Hippocampal formation (tissue), 2 donors: ENCODE results near the gene NTRK1.

Experiments used
- DNase-seq, 2 donors: peaks; one replicate each; lab custom pipeline; 2025; lab: John Stamatoyannopoulos, UW

NTRK1 gene

DNA sequence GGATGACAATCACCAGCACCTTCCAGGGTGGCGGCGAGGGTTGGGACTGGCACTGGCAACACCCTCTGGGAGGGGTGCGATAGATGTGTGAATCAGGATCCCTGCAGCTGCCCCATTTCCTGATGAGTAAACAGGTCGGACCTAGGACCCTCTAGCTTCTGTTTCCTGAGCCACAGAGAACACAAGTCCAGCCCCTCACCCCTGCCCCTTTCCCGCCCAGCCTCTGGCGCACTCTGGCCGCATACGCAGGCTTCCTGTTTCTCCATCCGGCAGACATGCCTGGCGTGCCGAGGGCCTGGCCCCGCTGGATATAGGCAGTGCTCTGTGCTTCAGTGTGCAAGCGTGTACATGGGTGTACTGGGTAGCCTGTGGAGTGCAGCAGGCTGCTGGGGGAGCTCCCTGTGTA is 37.5 kb downstream of the NTRK1 start:
- DNase-seq = no peak

DNA sequence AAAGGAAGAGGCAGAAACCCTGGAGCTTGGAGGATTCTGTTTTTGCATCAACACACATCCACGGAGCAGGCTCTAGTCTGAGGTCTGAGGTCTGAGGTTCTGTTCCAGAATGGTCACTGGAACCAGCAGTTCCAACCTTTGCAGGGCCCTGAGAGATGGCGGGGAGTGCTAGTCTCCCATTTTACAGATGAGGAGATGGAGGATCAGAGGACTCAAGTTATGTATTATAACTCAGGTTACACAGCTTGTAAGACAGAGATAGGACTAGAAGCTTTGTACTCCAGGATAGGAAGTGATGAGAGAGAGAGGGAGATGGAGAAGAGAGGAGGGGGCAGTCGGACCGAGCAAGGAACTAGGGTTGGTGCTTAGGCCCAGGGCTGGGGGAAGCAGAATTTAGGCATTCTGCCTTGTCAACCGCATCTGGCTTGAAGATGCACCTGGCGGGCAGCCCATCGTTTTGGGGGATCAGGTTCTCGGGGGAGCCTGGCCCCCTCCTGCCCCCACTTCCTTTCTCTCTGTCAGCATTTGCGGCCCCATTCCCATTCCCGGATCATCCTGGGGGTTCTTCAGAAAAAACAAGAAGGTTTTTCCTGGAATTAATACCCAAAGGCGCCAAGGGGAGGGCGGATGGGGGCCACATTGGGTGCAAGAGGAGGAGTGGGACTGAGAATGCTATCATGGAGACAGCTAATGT is 38.5 kb downstream of the NTRK1 start:
- DNase-seq = no peak

DNA sequence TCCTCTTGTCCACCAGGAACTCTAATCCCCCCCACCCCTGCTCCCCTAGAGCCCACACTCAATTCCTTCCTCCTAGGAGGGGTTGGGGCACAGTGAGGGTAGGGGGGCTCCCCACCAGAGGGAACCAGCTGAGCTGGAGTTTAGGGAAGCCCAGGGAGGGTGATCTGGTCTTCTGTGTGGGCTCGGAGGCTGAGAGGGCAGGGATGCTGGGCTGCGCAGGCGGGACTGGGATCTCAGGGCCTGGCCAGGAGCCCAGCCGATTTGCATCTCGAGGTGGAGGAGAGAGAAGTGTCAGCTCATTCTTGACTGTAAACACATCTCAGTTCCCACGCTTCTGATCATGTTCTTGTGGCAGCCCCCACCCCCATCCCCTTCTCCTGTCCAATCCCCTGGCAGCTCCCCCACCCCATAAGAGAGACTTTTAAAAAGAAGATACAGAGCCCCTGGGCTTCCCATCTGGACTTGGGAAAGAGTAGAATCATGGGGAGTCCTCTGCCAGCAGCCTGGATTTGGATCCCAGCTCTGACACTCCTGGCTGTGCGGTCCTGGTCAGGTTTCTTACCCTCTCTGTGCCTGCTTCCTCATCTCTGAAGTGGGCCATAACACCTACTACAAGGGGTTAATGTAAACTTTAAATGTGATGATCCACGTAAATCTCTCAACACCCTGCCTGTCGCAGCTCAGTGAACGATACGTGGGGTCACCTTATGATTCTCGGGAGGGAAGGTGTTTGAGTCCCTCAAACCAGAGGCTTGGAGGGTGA is 39.5 kb downstream of the NTRK1 start:
- DNase-seq = no peak

DNA sequence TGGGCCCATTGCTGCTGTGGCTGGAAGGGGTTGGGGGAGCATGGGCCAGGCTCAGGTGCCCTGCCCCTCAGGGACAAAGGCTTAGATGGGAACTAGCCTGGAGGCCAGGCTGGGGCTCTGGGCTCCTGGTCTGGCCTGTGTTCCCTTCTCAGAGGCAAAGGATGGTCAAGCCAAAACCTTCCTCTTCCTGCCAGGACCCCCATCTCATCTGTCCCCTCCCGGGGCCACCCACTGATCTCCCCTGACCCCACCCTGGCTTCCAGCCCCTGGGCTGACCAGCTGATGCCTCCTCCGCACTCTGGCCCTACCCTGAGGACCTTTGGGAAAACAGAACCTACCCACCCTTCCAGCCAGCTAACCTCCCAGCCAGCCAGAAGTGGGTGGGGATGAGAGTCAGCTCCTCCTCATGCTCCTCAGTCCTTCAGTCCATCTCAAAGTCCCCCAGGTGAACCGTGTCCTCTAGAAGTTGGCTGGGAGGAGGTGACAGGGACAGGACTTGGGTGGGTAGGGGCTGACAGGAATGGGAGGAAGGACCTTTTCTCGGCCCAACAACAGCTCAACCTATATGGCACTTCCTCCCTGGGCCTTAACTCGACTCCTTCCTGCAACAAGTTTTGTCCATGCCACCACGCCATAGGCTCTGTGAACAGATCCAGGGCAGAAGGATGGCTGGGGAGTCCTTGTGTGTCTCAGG is 40.4 kb downstream of the NTRK1 start:
- no peak for DNase-seq

DNA sequence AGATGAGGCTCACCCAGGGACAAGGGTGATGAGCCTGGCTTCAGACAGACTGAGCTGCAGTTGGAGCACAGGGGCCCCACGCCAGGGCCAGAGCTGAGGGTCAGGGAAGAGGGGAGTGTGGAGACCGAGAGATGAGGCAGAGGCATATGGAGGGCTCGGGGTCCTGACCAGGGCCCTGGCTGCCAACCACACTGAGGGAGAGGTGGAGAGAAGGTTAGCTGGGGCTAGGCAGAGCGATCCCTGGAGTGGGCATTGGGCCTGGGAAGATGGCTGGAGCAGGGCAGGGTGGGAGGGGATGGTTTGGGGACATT is 40.9 kb downstream of the NTRK1 start:
- DNase-seq = no peak

DNA sequence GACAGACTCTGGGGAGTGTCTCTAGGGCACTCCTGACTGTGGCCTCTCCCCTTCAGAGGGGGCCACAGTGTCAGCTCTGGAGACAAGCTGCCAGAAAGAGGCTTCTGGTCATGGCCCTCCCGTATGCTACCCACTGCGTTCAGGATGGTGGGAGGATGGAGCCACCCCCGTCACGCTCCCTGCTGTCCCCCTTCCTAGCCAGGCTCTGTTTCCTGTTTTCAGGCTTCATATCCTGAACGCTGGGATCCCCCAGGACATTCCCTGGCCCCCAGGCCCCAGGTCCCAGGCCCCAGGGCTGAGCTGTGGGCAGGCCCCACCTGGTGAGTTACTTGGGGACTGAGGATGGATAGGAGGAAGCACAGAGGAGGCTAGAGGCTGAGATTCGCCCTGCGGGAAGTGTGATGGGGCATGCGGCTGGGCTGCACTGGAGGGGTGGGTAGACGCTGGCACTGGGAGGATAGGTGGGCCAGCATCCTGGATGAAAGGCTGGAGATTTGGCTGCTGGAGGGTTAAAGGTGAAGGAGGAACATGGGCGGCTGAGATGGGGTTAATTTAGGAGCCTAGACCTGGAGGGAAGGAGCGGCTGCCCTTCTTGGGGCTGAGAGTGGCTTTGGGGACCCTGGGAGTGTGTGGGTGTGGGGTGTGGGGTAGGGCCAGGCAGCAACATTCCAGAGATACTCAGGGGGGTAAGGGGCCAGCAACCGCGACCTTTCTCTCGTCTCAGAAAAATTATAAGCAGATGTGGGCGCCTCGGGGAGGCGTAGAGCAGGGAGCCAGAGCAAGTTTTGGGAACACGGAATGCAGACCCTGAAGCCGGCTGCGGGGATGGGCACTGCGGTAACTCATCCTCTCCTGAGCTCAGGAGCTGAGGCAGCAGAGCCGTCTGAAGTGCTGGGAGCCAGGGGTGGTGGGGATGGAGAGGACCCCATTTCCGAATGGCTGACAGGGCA is 41.6 kb downstream of the NTRK1 start:
- DNase-seq = no peak

DNA sequence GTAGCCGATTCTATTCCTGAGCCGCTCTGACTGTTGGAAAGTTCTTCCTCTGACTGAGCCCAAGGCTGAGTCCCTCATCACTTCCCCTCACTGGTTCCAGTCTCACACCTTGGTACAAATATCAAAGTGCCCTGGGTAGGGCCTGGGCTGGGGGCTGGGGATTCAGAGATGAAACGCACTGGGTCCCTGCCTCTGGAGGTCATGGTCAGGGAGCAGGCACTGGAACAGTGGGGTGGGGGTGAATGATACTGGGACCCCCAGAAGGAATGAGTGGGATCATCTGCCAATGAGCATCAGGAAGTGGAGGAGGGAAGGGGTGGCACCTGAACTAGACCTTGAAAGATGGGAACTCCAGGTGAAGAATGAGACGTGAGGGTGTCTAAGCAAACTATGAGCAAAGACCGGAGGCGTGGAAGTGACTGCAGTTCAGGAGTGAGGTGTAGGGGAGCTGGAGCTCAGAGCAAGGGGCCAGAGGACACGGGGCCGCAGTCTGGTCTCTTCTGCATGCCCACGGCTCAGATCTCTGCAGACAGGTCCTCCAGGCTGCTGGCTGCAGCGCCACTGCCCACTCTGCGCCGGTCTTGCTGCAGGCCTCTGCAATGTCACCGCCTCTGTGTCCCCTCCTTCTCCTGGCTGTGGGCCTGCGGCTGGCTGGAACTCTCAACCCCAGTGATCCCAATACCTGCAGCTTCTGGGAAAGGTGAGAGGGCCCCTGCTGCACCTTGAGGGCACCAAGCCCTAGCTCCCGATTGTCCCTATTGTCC is 42.8 kb downstream of the NTRK1 start:
- DNase-seq = no peak

DNA sequence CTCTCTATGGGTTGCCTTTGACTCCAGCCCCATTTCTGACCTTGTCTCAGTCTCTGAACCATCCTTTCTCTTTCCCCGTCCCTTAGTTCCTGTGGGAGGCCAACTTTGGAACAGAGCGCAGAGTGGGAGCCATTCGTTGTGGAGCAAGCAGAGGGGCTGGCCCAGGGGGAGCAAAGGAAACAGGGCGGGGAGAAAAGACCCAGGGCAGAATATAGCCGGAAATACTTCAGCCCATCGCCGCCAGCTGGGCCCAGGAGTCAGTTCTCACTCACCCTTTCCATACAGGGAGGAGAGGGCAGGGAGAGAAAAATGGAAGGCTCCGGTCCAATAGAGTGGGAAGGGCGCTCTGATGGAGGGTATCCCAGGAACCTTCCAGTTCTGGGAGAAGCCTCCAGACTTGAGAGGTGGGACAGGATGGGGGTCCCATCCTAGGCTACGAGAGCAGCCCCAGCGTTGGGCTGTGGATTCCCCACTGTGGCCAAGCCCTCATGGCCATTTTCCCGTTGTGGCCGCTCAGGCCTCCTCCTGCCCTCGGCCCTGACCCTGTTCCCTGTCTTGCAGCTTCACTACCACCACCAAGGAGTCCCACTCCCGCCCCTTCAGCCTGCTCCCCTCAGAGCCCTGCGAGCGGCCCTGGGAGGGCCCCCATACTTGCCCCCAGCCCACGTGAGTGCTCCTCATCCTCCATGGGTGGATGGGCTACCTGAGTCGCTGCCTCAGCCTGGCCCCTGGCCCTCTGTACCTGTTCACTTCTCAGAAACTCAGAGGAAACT is 43.7 kb downstream of the NTRK1 start:
- no peak for DNase-seq

DNA sequence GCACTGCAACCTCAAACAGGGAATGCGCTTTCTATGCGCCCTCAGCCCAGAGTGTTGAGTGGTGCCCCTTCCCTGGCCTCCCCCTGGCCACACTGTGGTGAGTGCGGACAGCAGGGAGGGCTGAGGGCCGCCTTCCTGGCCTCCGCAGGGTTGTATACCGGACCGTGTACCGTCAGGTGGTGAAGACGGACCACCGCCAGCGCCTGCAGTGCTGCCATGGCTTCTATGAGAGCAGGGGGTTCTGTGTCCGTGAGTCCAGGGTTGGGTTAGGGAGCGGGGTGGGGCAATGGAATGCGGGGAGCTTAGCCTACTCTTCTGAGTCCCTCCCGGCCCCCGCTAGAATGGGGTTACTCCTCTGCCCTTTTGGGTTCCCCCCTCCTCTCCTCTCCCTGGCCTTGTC is 44.5 kb downstream of the NTRK1 start:
- no peak for DNase-seq

DNA sequence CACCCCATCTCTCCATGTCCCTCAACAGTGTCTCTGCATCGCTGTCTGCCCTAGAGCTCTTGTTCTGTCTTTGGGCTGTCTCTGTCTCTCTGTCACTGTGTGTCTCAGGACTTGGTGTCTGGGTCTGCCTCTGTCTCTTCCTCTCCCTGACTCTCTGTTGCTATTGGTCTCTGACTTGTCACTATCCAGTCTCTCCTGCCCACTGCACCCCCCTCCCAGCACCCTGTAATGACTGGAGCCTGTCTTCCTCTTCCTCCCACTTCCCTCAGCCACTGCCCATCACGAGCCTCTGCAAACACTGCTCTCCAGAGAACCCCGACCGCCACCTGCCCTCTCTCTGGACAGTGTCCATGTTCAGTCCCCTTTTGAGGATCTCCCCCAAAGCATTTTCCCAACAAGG is 45.0 kb downstream of the NTRK1 start:
- no peak for DNase-seq

DNA sequence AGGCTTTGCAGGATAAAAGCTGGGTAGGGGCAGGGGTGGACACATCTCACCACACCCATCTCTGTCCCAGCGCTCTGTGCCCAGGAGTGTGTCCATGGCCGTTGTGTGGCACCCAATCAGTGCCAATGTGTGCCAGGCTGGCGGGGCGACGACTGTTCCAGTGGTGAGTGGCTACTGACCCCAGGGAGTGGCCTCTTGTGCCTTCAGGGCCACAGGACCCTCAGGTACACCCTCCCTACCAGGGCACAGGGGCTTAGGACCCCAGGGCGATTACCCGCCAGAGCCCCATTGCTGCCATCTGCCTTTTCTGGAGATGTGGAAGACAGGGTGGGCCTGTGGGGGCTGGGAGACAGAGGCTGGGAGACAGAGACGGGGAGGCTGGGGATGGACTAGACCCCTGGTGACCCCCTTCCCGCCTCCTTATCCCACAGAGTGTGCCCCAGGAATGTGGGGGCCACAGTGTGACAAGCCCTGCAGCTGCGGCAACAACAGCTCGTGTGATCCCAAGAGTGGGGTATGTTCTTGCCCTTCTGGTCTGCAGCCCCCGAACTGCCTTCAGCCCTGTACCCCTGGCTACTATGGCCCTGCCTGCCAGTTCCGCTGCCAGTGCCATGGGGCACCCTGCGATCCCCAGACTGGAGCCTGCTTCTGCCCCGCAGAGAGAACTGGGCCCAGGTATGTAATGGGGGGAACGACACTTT is 45.7 kb downstream of the NTRK1 start:
- DNase-seq = no peak

DNA sequence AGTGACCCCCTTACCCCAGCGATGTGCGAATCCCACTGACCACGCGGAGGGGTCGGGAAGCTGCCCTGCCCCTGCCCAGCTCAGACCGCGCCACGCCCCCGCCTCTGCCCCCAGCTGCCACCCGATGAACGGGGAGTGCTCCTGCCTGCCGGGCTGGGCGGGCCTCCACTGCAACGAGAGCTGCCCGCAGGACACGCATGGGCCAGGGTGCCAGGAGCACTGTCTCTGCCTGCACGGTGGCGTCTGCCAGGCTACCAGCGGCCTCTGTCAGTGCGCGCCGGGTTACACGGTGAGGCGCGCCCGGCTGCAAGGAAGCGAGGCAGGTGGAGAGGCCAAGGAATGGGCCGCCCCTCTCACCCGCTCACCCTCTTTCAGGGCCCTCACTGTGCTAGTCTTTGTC is 47.9 kb downstream of the NTRK1 start:
- no peak for DNase-seq

DNA sequence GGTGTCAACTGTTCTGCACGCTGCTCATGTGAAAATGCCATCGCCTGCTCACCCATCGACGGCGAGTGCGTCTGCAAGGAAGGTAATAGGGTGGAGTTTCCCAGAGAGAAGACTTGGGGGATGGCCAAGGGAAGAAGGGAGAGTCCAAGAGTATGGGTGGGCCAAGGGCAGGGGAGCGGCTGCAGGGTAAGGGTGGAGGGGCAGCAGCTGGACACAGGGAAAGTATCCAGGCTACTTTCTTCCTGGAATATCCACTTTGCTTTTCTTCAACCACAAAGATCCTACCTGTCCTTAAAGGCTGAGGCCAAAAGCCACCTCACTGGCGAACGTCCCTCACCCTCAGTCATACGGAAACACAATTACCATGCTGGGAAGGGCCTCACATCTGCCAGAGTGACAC is 48.3 kb downstream of the NTRK1 start:
- no peak for DNase-seq

DNA sequence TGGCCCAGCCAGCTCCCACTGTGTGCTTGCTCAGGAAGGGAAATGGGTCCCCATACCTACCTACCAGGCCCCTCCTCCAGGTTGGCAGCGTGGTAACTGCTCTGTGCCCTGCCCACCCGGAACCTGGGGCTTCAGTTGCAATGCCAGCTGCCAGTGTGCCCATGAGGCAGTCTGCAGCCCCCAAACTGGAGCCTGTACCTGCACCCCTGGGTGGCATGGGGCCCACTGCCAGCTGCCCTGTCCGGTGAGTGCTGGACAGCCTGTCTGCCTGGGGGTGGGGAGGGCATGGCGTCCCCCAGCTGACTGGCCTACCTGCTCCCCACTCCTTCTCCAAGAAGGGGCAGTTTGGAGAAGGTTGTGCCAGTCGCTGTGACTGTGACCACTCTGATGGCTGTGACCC is 49.0 kb downstream of the NTRK1 start:
- DNase-seq = no peak

DNA sequence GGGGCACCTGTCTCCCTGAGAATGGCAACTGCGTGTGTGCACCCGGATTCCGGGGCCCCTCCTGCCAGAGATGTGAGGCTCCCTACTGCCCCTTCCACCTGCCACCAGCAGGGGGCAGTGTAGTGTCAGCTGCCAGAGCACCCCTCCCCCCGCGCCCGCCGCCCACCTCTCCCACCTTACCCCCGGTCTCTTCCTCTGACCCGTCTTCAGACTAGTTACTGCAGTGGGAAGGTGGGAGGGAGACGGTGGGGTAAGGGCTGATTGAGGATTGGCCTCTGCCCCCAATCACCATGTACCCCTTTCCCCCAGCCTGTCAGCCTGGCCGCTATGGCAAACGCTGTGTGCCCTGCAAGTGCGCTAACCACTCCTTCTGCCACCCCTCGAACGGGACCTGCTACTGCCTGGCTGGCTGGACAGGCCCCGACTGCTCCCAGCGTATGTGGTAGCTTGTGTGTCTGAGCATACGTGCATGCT is 49.7 kb downstream of the NTRK1 start:
- DNase-seq = no peak

DNA sequence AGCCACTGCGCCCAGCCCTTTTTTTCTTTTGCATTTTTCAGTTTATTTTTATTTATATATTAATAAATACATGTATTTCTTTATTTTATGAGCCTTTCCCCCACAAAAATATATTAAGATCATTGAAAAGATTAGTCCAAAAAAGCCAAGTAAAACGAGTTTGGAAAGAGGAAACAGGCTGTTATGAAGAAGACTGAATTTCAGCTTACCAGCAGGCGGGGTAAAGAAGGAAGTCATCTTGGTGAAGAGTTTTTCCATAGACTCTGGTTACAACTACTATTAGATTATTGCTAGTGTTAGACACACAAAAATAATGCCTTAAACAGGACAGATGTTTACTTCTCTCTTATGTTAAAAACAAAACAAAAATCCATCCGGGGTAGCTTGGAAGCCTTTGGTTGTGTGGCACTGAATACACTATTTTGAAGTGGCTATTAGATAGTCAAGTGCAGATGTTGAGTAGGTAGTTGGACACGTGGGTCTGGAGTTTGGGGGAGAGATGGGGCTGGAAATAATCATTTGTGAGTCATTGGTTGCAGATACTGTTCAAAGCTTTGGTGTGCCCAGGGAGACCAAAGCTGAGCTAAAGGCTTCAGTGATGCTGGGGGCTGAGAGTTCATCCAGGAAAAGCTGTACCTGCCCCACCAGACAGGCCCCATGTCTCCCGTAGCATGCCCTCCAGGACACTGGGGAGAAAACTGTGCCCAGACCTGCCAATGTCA is 51.1 kb downstream of the NTRK1 start:
- no peak for DNase-seq

DNA sequence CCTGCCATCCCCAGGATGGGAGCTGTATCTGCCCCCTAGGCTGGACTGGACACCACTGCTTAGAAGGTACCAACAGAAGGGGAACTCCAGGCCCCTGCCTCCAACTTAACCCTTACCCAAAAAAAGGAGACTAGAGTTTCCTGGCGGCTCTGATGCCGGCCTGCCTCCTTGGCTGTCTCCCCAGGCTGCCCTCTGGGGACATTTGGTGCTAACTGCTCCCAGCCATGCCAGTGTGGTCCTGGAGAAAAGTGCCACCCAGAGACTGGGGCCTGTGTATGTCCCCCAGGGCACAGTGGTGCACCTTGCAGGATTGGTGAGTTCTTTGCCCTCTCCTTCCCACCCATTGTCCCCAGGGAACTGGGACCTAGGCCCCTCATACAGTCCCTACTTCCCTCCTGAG is 51.6 kb downstream of the NTRK1 start:
- no peak for DNase-seq

DNA sequence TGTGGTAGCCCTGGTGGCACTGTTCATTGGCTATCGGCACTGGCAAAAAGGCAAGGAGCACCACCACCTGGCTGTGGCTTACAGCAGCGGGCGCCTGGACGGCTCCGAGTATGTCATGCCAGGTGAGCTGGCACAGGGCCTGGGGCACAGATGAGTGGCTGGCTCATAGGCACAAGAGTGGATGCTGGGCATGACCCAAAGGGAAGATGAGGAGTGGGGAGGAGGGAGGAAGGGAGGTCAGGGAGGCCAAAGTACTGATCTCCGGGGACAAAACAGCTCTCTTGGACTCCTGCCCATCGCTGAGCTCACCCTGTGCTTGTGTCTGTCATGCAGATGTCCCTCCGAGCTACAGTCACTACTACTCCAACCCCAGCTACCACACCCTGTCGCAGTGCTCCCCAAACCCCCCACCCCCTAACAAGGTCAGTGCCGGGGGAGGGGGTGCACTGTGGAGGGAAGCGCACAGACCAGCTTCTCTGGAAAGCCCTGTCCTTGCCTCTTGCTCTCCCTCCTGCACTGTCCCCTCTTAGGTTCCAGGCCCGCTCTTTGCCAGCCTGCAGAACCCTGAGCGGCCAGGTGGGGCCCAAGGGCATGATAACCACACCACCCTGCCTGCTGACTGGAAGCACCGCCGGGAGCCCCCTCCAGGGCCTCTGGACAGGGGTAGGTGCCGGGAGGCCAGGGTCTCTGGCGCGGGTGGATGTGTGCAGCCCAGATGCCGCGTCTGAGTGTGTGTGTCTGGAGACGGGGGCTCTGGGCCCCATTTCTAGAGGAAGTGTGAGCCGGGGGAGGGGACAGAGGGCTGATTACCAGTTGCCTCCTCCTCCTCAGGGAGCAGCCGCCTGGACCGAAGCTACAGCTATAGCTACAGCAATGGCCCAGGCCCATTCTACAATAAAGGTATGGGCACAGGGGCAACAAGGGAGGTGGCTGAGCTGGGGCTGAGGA is 52.5 kb downstream of the NTRK1 start:
- DNase-seq = peak in 1 of 2 donors; percentile 12
